Caco-2 (cell line): ENCODE measurements around the gene RNU7-1. TPM values are rescaled to one million over a fixed set of nuclear protein-coding genes. Genes with fewer than 3 reads are reported as not detected.

Source experiments
- BruUV-seq: library from RNA; stranded (reverse); fragments of 400-500 nt; replicated peaks from 2 replicates; lab custom pipeline; 2021; lab: Mats Ljungman, UMichigan
- CTCF ChIA-PET: fragments of 300-600 bp; sonication (Branson Sonifier 250); formaldehyde crosslinking; loops from one replicate; lab custom pipeline; 2022; ENCODE audit warnings: antibody characterized with exemption; lab: Charles Lee
- POLR2A ChIA-PET: fragments of 300-600 bp; sonication (Branson Sonifier 250); formaldehyde crosslinking; loops from one replicate; lab custom pipeline; 2022; ENCODE audit warnings: antibody characterized with exemption; lab: Charles Lee
- DNase-seq, 2 experiments: peaks; one replicate each; pipeline versions ENCODE4 v3.0.0 to v3.0.0-alpha.2; 2020 to 2022
- H3K27me3 ChIP-seq: replicated peaks from 2 replicates; pipeline ENCODE4 v1.6.0; 2011; ENCODE audit warnings: low read length; ENCODE audit not compliant: control insufficient read depth, insufficient read depth
- H3K36me3 ChIP-seq: 2 replicates; pipeline ENCODE4 v1.5.1; 2011; ENCODE audit warnings: low read length; ENCODE audit not compliant: control insufficient read depth, insufficient read depth
- H3K4me1 ChIP-seq: fragments of 250-450 bp; sonication (Bioruptor Pico); 2 replicates; pipeline ENCODE4 v1.5.1; 2020; ENCODE audit warnings: mild to moderate bottlenecking
- H3K4me3 ChIP-seq: 2 replicates; pipeline ENCODE4 v1.5.1; 2011; ENCODE audit warnings: low read depth, mild to moderate bottlenecking, control low read depth, low read length
- H3K9me3 ChIP-seq: fragments of 250-450 bp; sonication (Bioruptor Pico); 2 replicates; pipeline ENCODE4 v1.5.1; 2020; ENCODE audit warnings: mild to moderate bottlenecking, moderate library complexity
- H3K27ac Mint-ChIP-seq: one replicate; pipeline ENCODE4 v1.8.0; 2022; ENCODE audit warnings: mixed read lengths; ENCODE audit not compliant: unreplicated experiment
- H3K27me3 Mint-ChIP-seq: one replicate; pipeline ENCODE4 v1.8.0; 2022; ENCODE audit warnings: mixed read lengths; ENCODE audit not compliant: insufficient read depth, unreplicated experiment
- H3K36me3 Mint-ChIP-seq: one replicate; pipeline ENCODE4 v1.8.0; 2022; ENCODE audit warnings: mild to moderate bottlenecking, mixed read lengths; ENCODE audit not compliant: insufficient read depth, unreplicated experiment
- H3K4me1 Mint-ChIP-seq: one replicate; pipeline ENCODE4 v1.8.0; 2022; ENCODE audit warnings: low read depth, mixed read lengths; ENCODE audit not compliant: unreplicated experiment
- H3K4me3 Mint-ChIP-seq: one replicate; pipeline ENCODE4 v1.8.0; 2022; ENCODE audit warnings: mild to moderate bottlenecking, moderate library complexity, mixed read lengths; ENCODE audit not compliant: unreplicated experiment
- H3K9me3 Mint-ChIP-seq: one replicate; pipeline ENCODE4 v1.8.0; 2022; ENCODE audit warnings: mixed read lengths; ENCODE audit not compliant: unreplicated experiment
- CTCF ChIP-seq, 2 experiments: fragments of 200-600 bp in 1 of 2; IDR thresholded peaks; 1 replicate in 1 of 2; 2 replicates in 1 of 2; pipeline versions ENCODE4 v1.5.1 to v1.8.0; 2011 to 2022; ENCODE audit warnings: antibody characterized with exemption in 1 of 2, control low read depth in 1 of 2, inconsistent platforms in 1 of 2, low read depth in 1 of 2, low read length in 1 of 2, mild to moderate bottlenecking in 1 of 2, moderate library complexity in 1 of 2; ENCODE audit not compliant: insufficient read depth in 1 of 2, severe bottlenecking in 1 of 2, unreplicated experiment in 1 of 2
- intact Hi-C: fragments of 100-400 bp; cut with micrococcal nuclease; formaldehyde crosslinking; loops from one replicate; pipeline ENCODE4 v1.10.0; 2022; ENCODE audit not compliant: unreplicated experiment
- total RNA-seq: library from RNA; stranded (reverse); gene quantifications from 2 replicates; pipeline ENCODE4 v1.2.3, GENCODE V29; 2022

RNU7-1 gene
- total RNA-seq, 1 experiment from 2014 or later: not detected

GRCh38 chr12:6928703-6929407 is 14.8 kb upstream of the RNU7-1 start:
- peak in 1 of 2 experiments; percentile 44 for DNase-seq
- no peaks in the 10 kb centered on the region for H3K27me3 Mint-ChIP-seq
- H3K9me3 Mint-ChIP-seq: no peaks in the 10 kb centered on the region
- H3K36me3 Mint-ChIP-seq: peaks cover 31% of the 10 kb centered on the region
- no peaks in the 10 kb centered on the region for H3K27me3 ChIP-seq
- no peaks in the 10 kb centered on the region for H3K9me3 ChIP-seq
- H3K36me3 ChIP-seq: peaks cover 2% of the 10 kb centered on the region; the same call in 1 of the 2 replicates
- H3K4me3 Mint-ChIP-seq: peak overlapping the region; percentile 85
- BruUV-seq: no TSS peak
- peaks cover 43% of the 10 kb centered on the region for H3K4me1 ChIP-seq
- intact Hi-C loops: no loop called here
- H3K27ac Mint-ChIP-seq: peak overlapping the region; percentile 76
- POLR2A ChIA-PET: interaction anchor here (2.0 kb wide), 3 partner anchors 9 to 17 kb away, joined by 5 to 18 read pairs (median 14); partner anchors contain the start of gene C12orf57
- peak overlapping the region; percentile 91 for H3K4me3 ChIP-seq
- TF ChIP-seq CTCF (IDR thresholded peaks at IDR 0.05; ENCODE audit: insufficient read depth in 1 of 2, low read depth in 1 of 2, low read length in 1 of 2, severe bottlenecking in 1 of 2, unreplicated experiment in 1 of 2): no peak
- CTCF ChIA-PET: interaction anchor here (0.6 to 5.7 kb wide), 6 partner anchors 10 to 179 kb away, joined by 3 to 56 read pairs (median 5); no protein-coding TSS in a partner anchor
- peaks cover 66% of the 10 kb centered on the region for H3K4me1 Mint-ChIP-seq

GRCh38 chr12:6929466-6930452 is 13.9 kb upstream of the RNU7-1 start:
- Mint-ChIP-seq H3K4me3 (peak overlapping the region; percentile 85), H3K27ac (peak overlapping the region; percentile 76), H3K36me3 (peaks cover 36% of the 10 kb centered on the region), H3K4me1 (peaks cover 59% of the 10 kb centered on the region), H3K9me3 (no peaks in the 10 kb centered on the region), H3K27me3 (no peaks in the 10 kb centered on the region)
- TSS peak; percentile 14 for BruUV-seq
- peaks cover 39% of the 10 kb centered on the region for H3K4me1 ChIP-seq
- peaks cover 6% of the 10 kb centered on the region; the same call in 1 of the 2 replicates for H3K36me3 ChIP-seq
- intact Hi-C loops: no loop called here
- H3K9me3 ChIP-seq: no peaks in the 10 kb centered on the region
- no peak for DNase-seq
- H3K4me3 ChIP-seq: peak overlapping the region; percentile 91
- CTCF ChIA-PET: interaction anchor here (0.6 to 5.7 kb wide), 4 partner anchors 9 to 178 kb away, joined by 3 to 56 read pairs (median 5); no protein-coding TSS in a partner anchor
- no peaks in the 10 kb centered on the region for H3K27me3 ChIP-seq
- no peak for TF ChIP-seq CTCF (IDR thresholded peaks at IDR 0.05; ENCODE audit: insufficient read depth in 1 of 2, low read depth in 1 of 2, low read length in 1 of 2, severe bottlenecking in 1 of 2, unreplicated experiment in 1 of 2)
- POLR2A ChIA-PET: interaction anchor here (2.0 kb wide), 3 partner anchors 8 to 16 kb away, joined by 5 to 18 read pairs (median 14); partner anchors contain the start of gene C12orf57

- Mint-ChIP-seq H3K36me3 (peaks cover 64% of the 10 kb centered on the region), H3K9me3 (no peaks in the 10 kb centered on the region), H3K4me3 (no peak overlapping the region), H3K27ac (no peak overlapping the region), H3K4me1 (peaks cover 46% of the 10 kb centered on the region), H3K27me3 (no peaks in the 10 kb centered on the region)
- Histone ChIP-seq H3K4me3 (no peak overlapping the region), H3K4me1 (peaks cover 25% of the 10 kb centered on the region), H3K9me3 (no peaks in the 10 kb centered on the region), H3K27me3 (no peaks in the 10 kb centered on the region), H3K36me3 (peaks cover 10% of the 10 kb centered on the region)
- no peak for TF ChIP-seq CTCF (IDR thresholded peaks at IDR 0.05; ENCODE audit: insufficient read depth in 1 of 2, low read depth in 1 of 2, low read length in 1 of 2, severe bottlenecking in 1 of 2, unreplicated experiment in 1 of 2)
- DNase-seq: no peak
- POLR2A ChIA-PET: no interaction called here
- CTCF ChIA-PET: interaction anchor here (0.6 kb wide), 1 partner anchor 154 kb away, joined by 3 read pairs; no protein-coding TSS in a partner anchor
- BruUV-seq: no TSS peak
- intact Hi-C loops: no loop called here
Measured at GRCh38 chr12:6932766-6933165, 10.8 kb upstream of the RNU7-1 start.
